MG63 (cell line): ENCODE results near the gene LAGE3. TPM values are rescaled to one million over a fixed set of nuclear protein-coding genes. Genes with fewer than 3 reads are reported as not detected.
A peak's percentile ranks its signal among the peaks of the same experiment; 100 is the strongest.

Experiments used
- DNase-seq: peaks from one replicate; pipeline ENCODE4 v3.0.0-alpha.2; 2020
- H3K27me3 ChIP-seq: fragments of 250-450 bp; sonication (Bioruptor Pico); 2 replicates; pipeline ENCODE4 v1.5.1; 2020; ENCODE audit warnings: mild to moderate bottlenecking, moderate library complexity
- H3K36me3 ChIP-seq: fragments of 250-450 bp; sonication (Bioruptor Pico); 2 replicates; pipeline ENCODE4 v1.5.1; 2020; ENCODE audit warnings: mild to moderate bottlenecking, moderate library complexity
- H3K4me3 ChIP-seq: fragments of 250-450 bp; sonication (Bioruptor Pico); 2 replicates; pipeline ENCODE4 v1.5.1; 2020; ENCODE audit warnings: mild to moderate bottlenecking, moderate library complexity
- H3K9me3 ChIP-seq: fragments of 250-450 bp; sonication (Bioruptor Pico); 2 replicates; pipeline ENCODE4 v1.5.1; 2020; ENCODE audit warnings: mild to moderate bottlenecking, moderate library complexity
- total RNA-seq: library from RNA; depleted of rRNA; stranded (reverse); fragments of >200 nt; shearing (Covaris generic); gene quantifications from 2 replicates; pipeline ENCODE4 v1.2.3, GENCODE V29; 2014; ENCODE audit warnings: low replicate concordance

LAGE3 gene
- total RNA-seq, 1 experiment from 2014 or later = 25.7 TPM

GRCh38 chrX:154449618-154450017 is 29.5 kb downstream of the LAGE3 start:
- H3K4me3 ChIP-seq = no peak overlapping the region
- no peak for DNase-seq
- no peaks in the 10 kb centered on the region for H3K36me3 ChIP-seq
- no peaks in the 10 kb centered on the region for H3K9me3 ChIP-seq
- H3K27me3 ChIP-seq = no peaks in the 10 kb centered on the region

DNA sequence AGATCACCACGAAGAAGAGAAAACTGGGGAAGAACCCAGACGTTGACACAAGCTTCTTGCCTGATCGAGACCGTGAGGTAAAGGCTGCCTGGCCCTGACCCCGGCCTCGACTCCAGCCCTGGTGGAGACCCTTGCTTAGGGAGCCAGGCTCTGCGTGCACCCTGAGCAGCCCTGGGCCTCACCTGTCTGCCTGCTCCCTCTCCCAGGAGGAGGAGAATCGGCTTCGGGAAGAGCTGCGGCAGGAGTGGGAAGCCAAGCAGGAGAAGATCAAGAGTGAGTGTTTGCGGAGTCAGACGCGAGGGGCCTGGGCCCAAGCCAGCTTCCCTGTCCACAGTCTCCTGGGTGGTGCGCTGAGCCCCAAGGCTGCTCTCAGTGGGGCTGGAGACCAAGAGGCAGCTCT is 30.6 kb downstream of the LAGE3 start:
- Histone ChIP-seq H3K36me3 (no peaks in the 10 kb centered on the region), H3K27me3 (no peaks in the 10 kb centered on the region), H3K9me3 (no peaks in the 10 kb centered on the region), H3K4me3 (no peak overlapping the region)
- no peak for DNase-seq

- no peaks in the 10 kb centered on the region for H3K36me3 ChIP-seq
- H3K9me3 ChIP-seq = no peaks in the 10 kb centered on the region
- no peak for DNase-seq
- no peaks in the 10 kb centered on the region for H3K27me3 ChIP-seq
- no peak overlapping the region for H3K4me3 ChIP-seq
These were observed 32.7 kb downstream of the LAGE3 start for GRCh38 chrX:154446430-154446829.

GRCh38 chrX:154445776-154446175 is 33.3 kb downstream of the LAGE3 start:
- Histone ChIP-seq H3K4me3 (no peak overlapping the region), H3K27me3 (no peaks in the 10 kb centered on the region), H3K9me3 (no peaks in the 10 kb centered on the region), H3K36me3 (no peaks in the 10 kb centered on the region)
- DNase-seq = no peak

GRCh38 chrX:154444755-154445246 is 34.3 kb downstream of the LAGE3 start:
- Histone ChIP-seq H3K27me3 (no peaks in the 10 kb centered on the region), H3K9me3 (no peaks in the 10 kb centered on the region), H3K4me3 (peak overlapping the region; percentile 41), H3K36me3 (no peaks in the 10 kb centered on the region; the same call in 1 of the 2 replicates)
- DNase-seq = no peak

- peak within 1 kb of the TSS; percentile 41 for H3K4me3 ChIP-seq
- no peaks in the 10 kb centered on the region for H3K27me3 ChIP-seq
- peak; percentile 65 for DNase-seq
- no peaks in the 10 kb centered on the region for H3K9me3 ChIP-seq
- H3K36me3 ChIP-seq = peaks cover 1% of the 10 kb centered on the region
These were observed 34.9 kb downstream of the LAGE3 start, which contains the start of gene FAM50A for GRCh38 chrX:154443992-154444754. FAM50A (plus strand) TSS chrX:154444141; CDS start chrX:154444236, 95 bp downstream.

DNA sequence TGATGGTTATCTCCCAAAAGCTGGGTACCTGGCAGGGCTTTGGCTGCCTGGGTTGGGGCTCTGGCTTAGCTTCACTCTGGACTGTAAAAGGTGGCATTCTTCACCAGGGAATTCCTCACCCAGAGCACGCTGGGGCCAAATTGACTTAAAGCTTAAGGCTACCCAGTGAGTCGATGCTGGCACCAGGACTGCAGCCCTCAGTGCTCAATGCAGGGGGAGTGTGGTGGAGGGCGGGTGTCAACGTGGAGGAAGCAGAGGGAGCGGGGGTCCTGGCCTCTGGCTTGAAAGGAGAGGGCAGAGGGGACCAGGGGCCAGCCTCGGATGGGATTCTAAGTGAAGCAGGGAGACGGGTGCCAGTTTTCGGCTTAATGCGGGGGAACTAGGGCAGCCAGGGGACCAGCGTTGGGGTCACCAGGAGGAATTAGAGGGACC is 35.6 kb downstream of the LAGE3 start:
- Histone ChIP-seq H3K9me3 (no peaks in the 10 kb centered on the region), H3K27me3 (no peaks in the 10 kb centered on the region), H3K4me3 (peak overlapping the region; percentile 38), H3K36me3 (peaks cover 7% of the 10 kb centered on the region)
- DNase-seq = peak; percentile 23

- no peaks in the 10 kb centered on the region for H3K27me3 ChIP-seq
- no peak for DNase-seq
- no peaks in the 10 kb centered on the region for H3K9me3 ChIP-seq
- H3K36me3 ChIP-seq = peaks cover 7% of the 10 kb centered on the region
- no peak overlapping the region for H3K4me3 ChIP-seq
These were observed 36.9 kb downstream of the LAGE3 start for GRCh38 chrX:154441984-154442707.

DNA sequence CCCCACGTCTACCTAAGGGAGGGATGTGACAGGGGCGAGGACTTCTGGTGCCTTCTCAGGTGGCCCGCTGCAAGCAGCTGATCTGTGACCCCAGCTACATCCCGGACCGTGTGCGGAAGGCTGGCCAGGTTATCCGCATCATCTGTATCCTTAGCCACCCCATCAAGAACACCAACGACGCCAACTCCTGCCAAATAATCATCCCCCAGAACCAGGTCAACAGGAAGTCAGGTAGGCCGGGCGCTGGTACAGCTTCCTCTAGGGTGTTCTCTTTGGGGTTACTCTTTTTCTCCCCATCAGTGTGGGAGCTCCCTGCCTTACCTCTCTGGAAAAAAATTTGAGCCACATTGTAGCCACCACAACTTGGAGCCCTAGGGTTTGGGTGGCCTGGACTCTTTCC is 37.5 kb downstream of the LAGE3 start:
- Histone ChIP-seq H3K36me3 (peaks cover 7% of the 10 kb centered on the region), H3K9me3 (no peaks in the 10 kb centered on the region), H3K4me3 (no peak overlapping the region), H3K27me3 (no peaks in the 10 kb centered on the region)
- DNase-seq = no peak

DNA sequence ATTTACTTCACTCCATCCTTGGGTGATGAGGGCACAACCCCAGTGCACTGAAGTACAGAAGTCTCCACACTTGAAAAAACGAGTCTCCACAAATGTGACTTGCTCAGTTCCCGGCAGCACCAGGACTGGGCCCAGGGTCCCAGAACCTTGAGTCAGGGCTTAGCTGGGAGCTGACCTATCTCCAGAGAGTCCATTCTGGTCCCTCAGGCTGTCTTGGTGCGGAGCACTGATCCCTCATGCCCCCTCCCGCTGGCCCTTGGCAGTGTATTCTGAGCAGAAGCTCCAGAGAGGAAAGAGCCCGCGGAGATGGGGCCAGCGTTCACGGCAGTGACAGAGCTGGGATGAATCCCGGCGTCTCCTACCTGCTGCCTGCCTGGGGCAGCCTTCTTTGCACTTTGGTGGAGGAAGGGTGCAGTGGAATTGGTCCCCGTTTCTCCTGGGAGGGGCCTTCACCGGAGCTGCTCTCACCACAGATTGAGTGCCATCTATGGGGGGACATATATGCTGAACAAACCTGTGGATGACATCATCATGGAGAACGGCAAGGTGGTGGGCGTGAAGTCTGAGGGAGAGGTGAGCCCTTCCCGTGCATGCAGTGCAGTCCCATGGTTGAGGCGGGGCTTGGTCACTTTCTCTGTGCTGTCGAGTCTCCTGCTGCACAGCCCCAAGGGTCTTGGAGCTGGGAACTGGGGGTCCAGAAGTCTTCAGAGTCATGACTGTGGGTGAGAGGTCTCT is 38.3 kb downstream of the LAGE3 start:
- H3K4me3 ChIP-seq = no peak overlapping the region
- DNase-seq = no peak
- peaks cover 7% of the 10 kb centered on the region for H3K36me3 ChIP-seq
- H3K27me3 ChIP-seq = no peaks in the 10 kb centered on the region
- H3K9me3 ChIP-seq = no peaks in the 10 kb centered on the region

DNA sequence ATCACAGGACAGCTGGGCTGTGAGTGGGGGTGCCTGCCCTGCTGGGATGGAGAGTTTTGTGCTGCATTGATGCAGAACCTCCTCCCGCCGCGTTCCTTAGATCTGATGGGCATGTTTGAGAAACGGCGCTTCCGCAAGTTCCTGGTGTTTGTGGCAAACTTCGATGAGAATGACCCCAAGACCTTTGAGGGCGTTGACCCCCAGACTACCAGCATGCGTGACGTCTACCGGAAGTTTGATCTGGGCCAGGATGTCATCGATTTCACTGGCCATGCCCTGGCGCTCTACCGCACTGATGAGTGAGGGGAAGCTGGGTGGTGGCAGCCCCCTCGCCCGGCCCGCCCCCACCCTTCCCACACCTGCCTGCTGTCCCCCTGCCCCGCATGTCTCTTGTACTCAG is 39.2 kb downstream of the LAGE3 start:
- Histone ChIP-seq H3K36me3 (peaks cover 7% of the 10 kb centered on the region), H3K27me3 (no peaks in the 10 kb centered on the region), H3K9me3 (no peaks in the 10 kb centered on the region), H3K4me3 (no peak overlapping the region)
- DNase-seq = no peak

- peak overlapping the region; percentile 62 for H3K4me3 ChIP-seq
- peaks cover 7% of the 10 kb centered on the region for H3K36me3 ChIP-seq
- no peak for DNase-seq
- no peaks in the 10 kb centered on the region for H3K9me3 ChIP-seq
- H3K27me3 ChIP-seq = no peaks in the 10 kb centered on the region
These were observed 40.8 kb downstream of the LAGE3 start for GRCh38 chrX:154437971-154438893.

GRCh38 chrX:154436983-154437752 is 41.9 kb downstream of the LAGE3 start, which contains the start of gene GDI1:
GDI1 (plus strand) TSS chrX:154437154; CDS start chrX:154437255, 101 bp downstream.
- peak within 1 kb of the TSS; percentile 62 for H3K4me3 ChIP-seq
- peaks cover 7% of the 10 kb centered on the region for H3K36me3 ChIP-seq
- H3K9me3 ChIP-seq = no peaks in the 10 kb centered on the region
- H3K27me3 ChIP-seq = no peaks in the 10 kb centered on the region
- DNase-seq = peak; percentile 60

- no peak for DNase-seq
- H3K9me3 ChIP-seq = no peaks in the 10 kb centered on the region
- H3K27me3 ChIP-seq = no peaks in the 10 kb centered on the region
- H3K4me3 ChIP-seq = peak overlapping the region; percentile 62
- peaks cover 7% of the 10 kb centered on the region for H3K36me3 ChIP-seq
These were observed 42.6 kb downstream of the LAGE3 start for GRCh38 chrX:154436374-154436982.

DNA sequence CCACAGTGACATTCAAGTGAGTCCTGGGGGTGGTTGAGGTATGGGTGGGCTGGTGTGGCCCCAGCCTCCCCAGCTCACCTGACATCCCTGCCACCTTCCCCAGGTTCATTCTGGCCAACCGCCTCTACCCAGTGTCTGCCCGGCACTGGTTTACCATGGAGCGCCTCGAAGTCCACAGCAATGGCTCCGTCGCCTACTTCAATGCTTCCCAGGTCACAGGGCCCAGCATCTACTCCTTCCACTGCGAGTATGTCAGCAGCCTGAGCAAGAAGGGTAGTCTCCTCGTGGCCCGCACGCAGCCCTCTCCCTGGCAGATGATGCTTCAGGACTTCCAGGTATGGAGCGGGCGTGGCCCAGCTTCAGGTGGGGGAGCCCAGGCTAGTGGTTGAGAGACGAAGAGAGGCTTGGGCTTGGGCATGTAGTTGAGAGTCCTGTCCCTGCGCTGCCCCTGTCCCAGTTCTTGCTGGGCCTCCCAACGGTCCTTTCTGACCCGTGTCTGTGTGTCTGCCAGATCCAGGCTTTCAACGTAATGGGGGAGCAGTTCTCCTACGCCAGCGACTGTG is 43.8 kb downstream of the LAGE3 start:
- no peak for DNase-seq
- Histone ChIP-seq H3K36me3 (peaks cover 7% of the 10 kb centered on the region), H3K27me3 (no peaks in the 10 kb centered on the region), H3K9me3 (no peaks in the 10 kb centered on the region), H3K4me3 (no peak overlapping the region)
